ENCODE results near the gene LCE3A. TPM values are rescaled to one million over a fixed set of nuclear protein-coding genes. Genes with fewer than 3 reads are reported as not detected.

Gene LCE3A
- total RNA-seq, 1 experiment from 2014 or later: not detected

GRCh38 chr1:152577168-152577567 lies 45.7 kb downstream of the LCE3A start:
- ChIA-PET CTCF (no interaction called here), POLR2A (ENCODE audit: low non-redundant PET) (no interaction called here)
- no peaks in the 10 kb centered on the region for H3K9me3 ChIP-seq (ENCODE audit: low read depth, low read length, poor library complexity, severe bottlenecking)
- intact Hi-C loops (cut with micrococcal nuclease; ENCODE audit: unreplicated experiment): no loop called here
- H3K4me3 ChIP-seq (ENCODE audit: low read depth, low read length, poor library complexity, severe bottlenecking): no peak overlapping the region
- no peaks in the 10 kb centered on the region for H3K36me3 ChIP-seq (ENCODE audit: insufficient read depth, low read length, poor library complexity, severe bottlenecking)
- no TSS peak for BruUV-seq (replicated peaks)
- no peak for DNase-seq (ENCODE audit: low spot score)
- H3K27me3 ChIP-seq (replicated peaks; ENCODE audit: insufficient read depth, low read depth, low read length, poor library complexity): peaks cover 17% of the 10 kb centered on the region
- TF ChIP-seq EZH2 (IDR thresholded peaks at IDR 0.05; ENCODE audit: borderline replicate concordance, low read depth, low read length, poor library complexity, severe bottlenecking) (no peak), CTCF (conservative IDR thresholded peaks at IDR 0.05; ENCODE audit: low read depth, low read length) (no peak)
- H3K4me1 ChIP-seq (ENCODE audit: insufficient read depth, low read length, poor library complexity, severe bottlenecking): no peaks in the 10 kb centered on the region
- no peak overlapping the region for H3K27ac ChIP-seq (ENCODE audit: low read depth, low read length, poor library complexity, severe bottlenecking)

Other genes with a start within 250 kb of the LCE3A start
- not detected in 2 replicates for gene CRNN, start 208.8 kb downstream of the LCE3A start, total RNA-seq (2021)
- gene LCE5A, start 112.3 kb downstream of the LCE3A start, total RNA-seq (2021): not detected in 2 replicates
- not detected in 2 replicates for gene CRCT1, start 108.6 kb downstream of the LCE3A start, total RNA-seq (2021)
- gene LCE3E, start 56.3 kb downstream of the LCE3A start, total RNA-seq (2021): not detected in 2 replicates
- not detected in 2 replicates for gene LCE3D, start 42.6 kb downstream of the LCE3A start, total RNA-seq (2021)
- gene LCE3C, start 22.9 kb downstream of the LCE3A start, total RNA-seq (2021): not detected in 2 replicates
- gene LCE3B, start 9.3 kb downstream of the LCE3A start, total RNA-seq (2021): not detected in 2 replicates
- gene LCE2D, start 40.3 kb upstream of the LCE3A start, total RNA-seq (2021): not detected in 2 replicates
- gene LCE2C, start 52.2 kb upstream of the LCE3A start, total RNA-seq (2021): not detected in 2 replicates
- gene LCE2B, start 63.0 kb upstream of the LCE3A start, total RNA-seq (2021): not detected in 2 replicates
- gene LCE2A, start 75.2 kb upstream of the LCE3A start, total RNA-seq (2021): not detected in 2 replicates
- gene LCE4A, start 85.1 kb upstream of the LCE3A start, total RNA-seq (2021): not detected in 2 replicates
- not detected in 2 replicates for gene KPRP, start 134.9 kb upstream of the LCE3A start, total RNA-seq (2021)
- gene LCE1F, start 152.0 kb upstream of the LCE3A start, total RNA-seq (2021): not detected in 2 replicates
- gene LCE1E, start 163.2 kb upstream of the LCE3A start, total RNA-seq (2021): not detected in 2 replicates
- gene LCE1D, start 173.6 kb upstream of the LCE3A start, total RNA-seq (2021): not detected in 2 replicates
- gene LCE1C, start 183.5 kb upstream of the LCE3A start, total RNA-seq (2021): not detected in 2 replicates
- not detected in 2 replicates for gene LCE1B, start 188.9 kb upstream of the LCE3A start, total RNA-seq (2021)
- gene LCE1A, start 204.4 kb upstream of the LCE3A start, total RNA-seq (2021): not detected in 2 replicates
- gene LCE6A, start 219.8 kb upstream of the LCE3A start, total RNA-seq (2021): not detected in 2 replicates
- not detected in 2 replicates for gene LCE7A, start 236.9 kb upstream of the LCE3A start, total RNA-seq (2021)

Measured in A673 (cell line).